HepG2 (cell line): ENCODE data around the gene ADGRE2. TPM values are rescaled to one million over a fixed set of nuclear protein-coding genes. Genes with fewer than 3 reads are reported as not detected.

ENCODE experiments used
- ATAC-seq: fragments of 200-7000 bp; cut with Tn5 transposase; 3 replicates; pipeline ENCODE4 v1.9.1; 2020; ENCODE audit warnings: mild to moderate bottlenecking, moderate library complexity
- BruUV-seq: library from RNA; stranded (reverse); fragments of 400-500 nt; replicated peaks from 2 replicates; lab custom pipeline; 2021; lab: Mats Ljungman, UMichigan
- CTCF ChIA-PET: fragments of 300-600 bp; formaldehyde crosslinking; extraction: SDS; loops from one replicate; lab custom pipeline; 2021; ENCODE audit warnings: low total read pairs, inconsistent platforms, low intra/inter-chr PET ratio; lab: Yijun Ruan, JAX
- POLR2A ChIA-PET: fragments of 350-600 bp; sonication (Branson Sonifier 250); formaldehyde crosslinking; loops from one replicate; lab custom pipeline; 2020; ENCODE audit warnings: antibody characterized with exemption, inconsistent platforms; lab: Yijun Ruan, JAX
- DNase-seq: peaks from one replicate; pipeline ENCODE4 v3.0.0-alpha.2; 2015; ENCODE audit warnings: low spot score
- FAIRE-seq: peaks from 3 replicates; lab custom pipeline; 2011; peaks lifted over from hg19 to GRCh38; lab: Jason Lieb, UNC
- H2AFZ ChIP-seq: one replicate; pipeline ENCODE4 v1.6.1; 2011; ENCODE audit warnings: low read length, inconsistent platforms
- H3K27ac ChIP-seq: fragments of 300-600 bp; 3 replicates; pipeline ENCODE4 v1.8.0; 2011; ENCODE audit warnings: mixed run types, mild to moderate bottlenecking, mixed read lengths, low read length, inconsistent platforms; ENCODE audit not compliant: insufficient read depth; ENCODE audit errors: extremely low read length
- H3K27me3 ChIP-seq, 2 experiments: fragments of 200-600 bp in 1 of 2; 2 replicates in 1 of 2; 3 replicates in 1 of 2; pipeline versions ENCODE4 v1.6.0 to v1.8.0; 2011; ENCODE audit warnings: low read length in 2 of 2, mild to moderate bottlenecking in 2 of 2, moderate library complexity in 2 of 2, inconsistent platforms in 1 of 2; ENCODE audit not compliant: insufficient read depth in 2 of 2, control insufficient read depth in 1 of 2
- H3K36me3 ChIP-seq, 2 experiments: fragments of 200-600 bp in 1 of 2; replicated peaks in 1 of 2; 2 replicates in 1 of 2; 3 replicates in 1 of 2; pipeline versions ENCODE4 v1.5.1 to v1.8.0; 2011; ENCODE audit warnings: low read length in 2 of 2, inconsistent platforms in 1 of 2; ENCODE audit not compliant: insufficient read depth in 2 of 2, control insufficient read depth in 1 of 2
- H3K4me1 ChIP-seq: 2 replicates; pipeline ENCODE4 v1.5.1; 2012; ENCODE audit warnings: low read length, inconsistent platforms; ENCODE audit not compliant: insufficient read depth
- H3K4me2 ChIP-seq: 2 replicates; pipeline ENCODE4 v1.6.0; 2011; ENCODE audit warnings: low read depth, low read length, inconsistent platforms
- H3K4me3 ChIP-seq, 3 experiments: fragments of 200-600 bp in 1 of 3; sonication (generic), shearing (Covaris generic) in 1 of 3; replicated peaks in 1 of 3; 2 replicates each; pipeline ENCODE4 v1.5.1; 2011 to 2016; ENCODE audit warnings: low read length in 3 of 3, inconsistent platforms in 2 of 3, low read depth in 2 of 3, mild to moderate bottlenecking in 2 of 3, control low read depth in 1 of 3, mixed read lengths in 1 of 3; ENCODE audit not compliant: insufficient read depth in 1 of 3
- H3K79me2 ChIP-seq: one replicate; pipeline ENCODE4 v1.6.1; 2011; ENCODE audit warnings: low read length, inconsistent platforms; ENCODE audit not compliant: insufficient read depth
- H3K9ac ChIP-seq: 2 replicates; pipeline ENCODE4 v1.6.0; 2011; ENCODE audit warnings: mild to moderate bottlenecking, low read depth, low read length, inconsistent platforms; ENCODE audit not compliant: insufficient read depth
- H3K9me3 ChIP-seq: 2 replicates; pipeline ENCODE4 v1.5.1; 2012; ENCODE audit warnings: mild to moderate bottlenecking, low read length
- H4K20me1 ChIP-seq: 2 replicates; pipeline ENCODE4 v1.6.0; 2011; ENCODE audit warnings: inconsistent platforms, mild to moderate bottlenecking, low read length, moderate library complexity; ENCODE audit not compliant: insufficient read depth
- HNRNPLL ChIP-seq: fragments of 200-400 bp; formaldehyde crosslinking; IDR thresholded peaks from 2 replicates; pipeline ENCODE4 v1.6.1; 2017; ENCODE audit warnings: mild to moderate bottlenecking, low read depth, low read length; ENCODE audit not compliant: poor library complexity, severe bottlenecking
- NFIC ChIP-seq: IDR thresholded peaks from 2 replicates; pipeline ENCODE4 v1.6.1; 2012; ENCODE audit warnings: mild to moderate bottlenecking, low read length, inconsistent platforms
- PRMT3 ChIP-seq: sonication (generic); formaldehyde crosslinking; IDR thresholded peaks from 2 replicates; pipeline ENCODE4 v1.8.1; 2022; ENCODE audit warnings: low read depth, mild to moderate bottlenecking, moderate library complexity, missing genetic modification reagents, borderline replicate concordance
- ZNF30 ChIP-seq: sonication (generic); formaldehyde crosslinking; IDR thresholded peaks from 2 replicates; pipeline ENCODE4 v1.5.0; 2020; ENCODE audit warnings: mild to moderate bottlenecking, missing genetic modification reagents
- ZNF879 ChIP-seq: sonication (generic); formaldehyde crosslinking; IDR thresholded peaks from 2 replicates; pipeline ENCODE4 v1.8.1; 2023; ENCODE audit warnings: missing genetic modification reagents
- WGBS: methylation state at CpG from one replicate; pipeline ENCODE4 v1.1.6; 2017; ENCODE audit warnings: low lambda C conversion rate; 5-methylcytosine and 5-hydroxymethylcytosine counted together
- in situ Hi-C: cut with HindIII; loops from 2 replicates; pipeline ENCODE4 v1.10.0; 2017; ENCODE audit warnings: low pct_unique_long_range_greater_than_20kb; ENCODE audit not compliant: extremely low pct_ligation_motif_present
- intact Hi-C: fragments of 100-400 bp; cut with micrococcal nuclease; formaldehyde crosslinking; loops from one replicate; pipeline ENCODE4 v1.10.0; 2022; ENCODE audit not compliant: unreplicated experiment
- polyA plus RNA-seq, 8 experiments: library from polyadenylated mRNA; depleted of rRNA in 3 of 8; stranded (reverse) in 7 of 8; unstranded in 1 of 8; fragments of >200 nt; fragmentation: Illumina TruSeq in 4 of 8; extraction: Trizol in 4 of 8; gene quantifications; 2 replicates each; pipeline versions ENCODE4 v1.2.1 to v1.2.3, GENCODE V29; 2011 to 2016; ENCODE audit warnings: low read depth in 4 of 8, missing spikeins in 1 of 8, mixed read lengths in 1 of 8; ENCODE audit not compliant: insufficient read depth in 1 of 8
- total RNA-seq, 5 experiments: library from RNA; depleted of rRNA; stranded (reverse); fragments of >200 nt; fragmentation: Illumina TruSeq; extraction: Trizol; gene quantifications; 2 replicates each; pipeline ENCODE4 v1.2.3, GENCODE V29; 2016; ENCODE audit warnings: low read depth in 1 of 5
- TF ChIP-seq, protein P1 (sequence below): sonication (generic); formaldehyde crosslinking; IDR thresholded peaks from 2 replicates; pipeline ENCODE4 v1.5.0; 2020; ENCODE audit warnings: missing genetic modification reagents
- TF ChIP-seq, protein P2 (sequence below): sonication (generic); formaldehyde crosslinking; IDR thresholded peaks from 2 replicates; pipeline ENCODE4 v1.9.0; 2022; ENCODE audit warnings: low read depth, missing genetic modification reagents
- TF ChIP-seq, protein P3 (sequence below): sonication (generic); formaldehyde crosslinking; IDR thresholded peaks from 2 replicates; pipeline ENCODE4 v1.4.0; 2020; ENCODE audit warnings: missing genetic modification reagents, mild to moderate bottlenecking, borderline replicate concordance
- TF ChIP-seq, protein P4 (sequence below): sonication (generic); formaldehyde crosslinking; IDR thresholded peaks from 2 replicates; pipeline ENCODE4 v1.4.0; 2020; ENCODE audit warnings: mild to moderate bottlenecking, missing genetic modification reagents
- TF ChIP-seq, protein P5 (sequence below): sonication (generic); formaldehyde crosslinking; IDR thresholded peaks from 2 replicates; pipeline ENCODE4 v1.4.0; 2020; ENCODE audit warnings: missing genetic modification reagents, borderline replicate concordance

Gene ADGRE2
- total and polyA plus RNA-seq, 2 of the 13 experiments (the other 11 are each of a cell fraction or from before 2014, with no cell fraction given): 0.04 TPM; not detected in 1

DNA sequence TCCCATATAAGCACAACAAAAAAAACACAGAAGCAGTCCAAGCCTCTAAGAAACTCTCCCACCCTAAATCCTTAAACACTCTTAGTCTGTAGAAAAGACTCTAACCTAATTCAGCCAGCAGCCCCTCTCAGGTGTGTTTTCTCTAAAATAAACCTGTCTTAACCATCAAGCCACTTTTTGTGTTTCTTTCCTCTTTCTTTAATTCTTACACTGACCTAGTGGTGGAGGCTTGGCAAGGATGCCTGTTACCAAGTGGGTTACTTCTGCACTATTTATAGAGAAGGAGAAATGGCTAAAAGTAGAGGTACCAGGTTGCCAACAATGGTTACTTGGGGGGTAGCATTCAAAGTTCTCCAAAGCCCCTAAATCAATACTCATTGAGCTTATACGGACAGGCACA, 44.8 kb downstream of the ADGRE2 start:
- no peak overlapping the region for H3K4me2 ChIP-seq
- no peaks in the 10 kb centered on the region for H3K36me3 ChIP-seq
- no peaks in the 10 kb centered on the region for H4K20me1 ChIP-seq
- no peak overlapping the region for H2AFZ ChIP-seq
- no peak overlapping the region for H3K9ac ChIP-seq
- in situ Hi-C loops (no loop called here), intact Hi-C loops (no loop called here)
- WGBS: 0% methylated on average over 1 of the region's 1 CpG
- H3K27me3 ChIP-seq: peaks cover 0 to 17% of the 10 kb centered on the region in 2 experiments; a peak in 1 of 5 replicates
- ChIA-PET POLR2A (no interaction called here), CTCF (no interaction called here)
- FAIRE-seq (no peak), ATAC-seq (no peak), DNase-seq (no peak)
- BruUV-seq: no TSS peak
- H3K27ac ChIP-seq: no peak overlapping the region
- H3K4me3 ChIP-seq: no peak overlapping the region
- no peak for TF ChIP-seq ZNF879 (CRISPR knock-in tag)
- TF ChIP-seq, protein P1, sequence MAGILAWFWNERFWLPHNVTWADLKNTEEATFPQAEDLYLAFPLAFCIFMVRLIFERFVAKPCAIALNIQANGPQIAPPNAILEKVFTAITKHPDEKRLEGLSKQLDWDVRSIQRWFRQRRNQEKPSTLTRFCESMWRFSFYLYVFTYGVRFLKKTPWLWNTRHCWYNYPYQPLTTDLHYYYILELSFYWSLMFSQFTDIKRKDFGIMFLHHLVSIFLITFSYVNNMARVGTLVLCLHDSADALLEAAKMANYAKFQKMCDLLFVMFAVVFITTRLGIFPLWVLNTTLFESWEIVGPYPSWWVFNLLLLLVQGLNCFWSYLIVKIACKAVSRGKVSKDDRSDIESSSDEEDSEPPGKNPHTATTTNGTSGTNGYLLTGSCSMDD (CRISPR knock-in tag): no peak
- TF ChIP-seq, protein P2, sequence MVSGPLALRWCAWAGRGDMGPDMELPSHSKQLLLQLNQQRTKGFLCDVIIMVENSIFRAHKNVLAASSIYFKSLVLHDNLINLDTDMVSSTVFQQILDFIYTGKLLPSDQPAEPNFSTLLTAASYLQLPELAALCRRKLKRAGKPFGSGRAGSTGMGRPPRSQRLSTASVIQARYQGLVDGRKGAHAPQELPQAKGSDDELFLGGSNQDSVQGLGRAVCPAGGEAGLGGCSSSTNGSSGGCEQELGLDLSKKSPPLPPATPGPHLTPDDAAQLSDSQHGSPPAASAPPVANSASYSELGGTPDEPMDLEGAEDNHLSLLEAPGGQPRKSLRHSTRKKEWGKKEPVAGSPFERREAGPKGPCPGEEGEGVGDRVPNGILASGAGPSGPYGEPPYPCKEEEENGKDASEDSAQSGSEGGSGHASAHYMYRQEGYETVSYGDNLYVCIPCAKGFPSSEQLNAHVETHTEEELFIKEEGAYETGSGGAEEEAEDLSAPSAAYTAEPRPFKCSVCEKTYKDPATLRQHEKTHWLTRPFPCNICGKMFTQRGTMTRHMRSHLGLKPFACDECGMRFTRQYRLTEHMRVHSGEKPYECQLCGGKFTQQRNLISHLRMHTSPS (CRISPR knock-in tag): no peak
- H3K4me1 ChIP-seq: 0 out of 2 replicates have a peak, but pooled peaks cover 9% of the 10 kb centered on the region
- peaks cover 34% of the 10 kb centered on the region for H3K9me3 ChIP-seq
- H3K79me2 ChIP-seq: no peaks in the 10 kb centered on the region

DNA sequence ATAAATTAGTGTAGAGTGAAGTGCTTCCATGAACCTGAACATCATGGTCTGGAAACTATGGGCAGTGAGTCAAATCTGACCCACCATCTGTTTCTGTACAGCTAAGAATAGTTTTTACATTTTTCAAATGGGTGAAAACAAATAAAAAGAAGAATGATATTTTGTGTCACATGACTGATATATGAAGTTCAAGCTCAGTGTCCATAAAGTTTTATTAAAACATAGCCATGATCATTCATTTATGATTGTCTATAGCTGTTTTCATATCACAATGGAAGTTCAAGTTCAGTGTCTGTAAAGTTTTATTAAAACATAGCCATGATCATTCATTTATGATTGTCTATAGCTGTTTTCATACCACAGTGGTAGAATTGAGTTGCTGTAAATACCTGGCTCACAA, 45.9 kb downstream of the ADGRE2 start:
- Histone ChIP-seq H3K27ac (no peak overlapping the region), H2AFZ (no peak overlapping the region), H3K4me2 (no peak overlapping the region), H3K36me3 (no peaks in the 10 kb centered on the region), H3K4me1 (0 out of 2 replicates have a peak, but pooled peaks cover 9% of the 10 kb centered on the region), H3K9ac (no peak overlapping the region), H3K79me2 (no peaks in the 10 kb centered on the region), H4K20me1 (no peaks in the 10 kb centered on the region), H3K27me3 (peaks cover 0 to 17% of the 10 kb centered on the region in 2 experiments; a peak in 1 of 5 replicates), H3K9me3 (peaks cover 38% of the 10 kb centered on the region), H3K4me3 (no peak overlapping the region)
- CTCF ChIA-PET: no interaction called here
- no peak for FAIRE-seq
- DNase-seq: no peak
- no peak for ATAC-seq
- POLR2A ChIA-PET: no interaction called here
- in situ Hi-C loops (no loop called here), intact Hi-C loops (no loop called here)
- no TSS peak for BruUV-seq
- TF ChIP-seq, protein P3, sequence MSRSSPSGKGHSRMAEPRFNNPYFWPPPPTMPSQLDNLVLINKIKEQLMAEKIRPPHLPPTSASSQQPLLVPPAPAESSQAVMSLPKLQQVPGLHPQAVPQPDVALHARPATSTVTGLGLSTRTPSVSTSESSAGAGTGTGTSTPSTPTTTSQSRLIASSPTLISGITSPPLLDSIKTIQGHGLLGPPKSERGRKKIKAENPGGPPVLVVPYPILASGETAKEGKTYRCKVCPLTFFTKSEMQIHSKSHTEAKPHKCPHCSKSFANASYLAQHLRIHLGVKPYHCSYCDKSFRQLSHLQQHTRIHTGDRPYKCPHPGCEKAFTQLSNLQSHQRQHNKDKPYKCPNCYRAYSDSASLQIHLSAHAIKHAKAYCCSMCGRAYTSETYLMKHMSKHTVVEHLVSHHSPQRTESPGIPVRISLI (CRISPR knock-in tag): no peak
- TF ChIP-seq PRMT3 (CRISPR knock-in tag) (no peak), NFIC (no peak), HNRNPLL (no peak), ZNF30 (CRISPR knock-in tag) (no peak)
- TF ChIP-seq, protein P4, sequence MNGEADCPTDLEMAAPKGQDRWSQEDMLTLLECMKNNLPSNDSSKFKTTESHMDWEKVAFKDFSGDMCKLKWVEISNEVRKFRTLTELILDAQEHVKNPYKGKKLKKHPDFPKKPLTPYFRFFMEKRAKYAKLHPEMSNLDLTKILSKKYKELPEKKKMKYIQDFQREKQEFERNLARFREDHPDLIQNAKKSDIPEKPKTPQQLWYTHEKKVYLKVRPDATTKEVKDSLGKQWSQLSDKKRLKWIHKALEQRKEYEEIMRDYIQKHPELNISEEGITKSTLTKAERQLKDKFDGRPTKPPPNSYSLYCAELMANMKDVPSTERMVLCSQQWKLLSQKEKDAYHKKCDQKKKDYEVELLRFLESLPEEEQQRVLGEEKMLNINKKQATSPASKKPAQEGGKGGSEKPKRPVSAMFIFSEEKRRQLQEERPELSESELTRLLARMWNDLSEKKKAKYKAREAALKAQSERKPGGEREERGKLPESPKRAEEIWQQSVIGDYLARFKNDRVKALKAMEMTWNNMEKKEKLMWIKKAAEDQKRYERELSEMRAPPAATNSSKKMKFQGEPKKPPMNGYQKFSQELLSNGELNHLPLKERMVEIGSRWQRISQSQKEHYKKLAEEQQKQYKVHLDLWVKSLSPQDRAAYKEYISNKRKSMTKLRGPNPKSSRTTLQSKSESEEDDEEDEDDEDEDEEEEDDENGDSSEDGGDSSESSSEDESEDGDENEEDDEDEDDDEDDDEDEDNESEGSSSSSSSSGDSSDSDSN (CRISPR knock-in tag): no peak
- TF ChIP-seq, protein P5, sequence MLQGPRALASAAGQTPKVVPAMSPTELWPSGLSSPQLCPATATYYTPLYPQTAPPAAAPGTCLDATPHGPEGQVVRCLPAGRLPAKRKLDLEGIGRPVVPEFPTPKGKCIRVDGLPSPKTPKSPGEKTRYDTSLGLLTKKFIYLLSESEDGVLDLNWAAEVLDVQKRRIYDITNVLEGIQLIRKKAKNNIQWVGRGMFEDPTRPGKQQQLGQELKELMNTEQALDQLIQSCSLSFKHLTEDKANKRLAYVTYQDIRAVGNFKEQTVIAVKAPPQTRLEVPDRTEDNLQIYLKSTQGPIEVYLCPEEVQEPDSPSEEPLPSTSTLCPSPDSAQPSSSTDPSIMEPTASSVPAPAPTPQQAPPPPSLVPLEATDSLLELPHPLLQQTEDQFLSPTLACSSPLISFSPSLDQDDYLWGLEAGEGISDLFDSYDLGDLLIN (CRISPR knock-in tag): no peak
